GM12865 (cell line): Measurements from ENCODE around the gene RBPMS2.

Experiments used
- DNase-seq: peaks from one replicate; pipeline ENCODE4 v3.0.0; 2010; ENCODE audit warnings: low read depth
- H3K4me3 ChIP-seq: 2 replicates; pipeline ENCODE4 v1.5.1; 2011; ENCODE audit warnings: mild to moderate bottlenecking, low read depth, low read length, control low read depth
- TF ChIP-seq, protein P1 (sequence below): IDR thresholded peaks from 2 replicates; pipeline ENCODE4 v1.5.1; 2011; ENCODE audit warnings: low read length, control low read depth, low read depth, inconsistent platforms; ENCODE audit not compliant: insufficient read depth; ENCODE audit errors: missing control alignments

RBPMS2 gene

DNA sequence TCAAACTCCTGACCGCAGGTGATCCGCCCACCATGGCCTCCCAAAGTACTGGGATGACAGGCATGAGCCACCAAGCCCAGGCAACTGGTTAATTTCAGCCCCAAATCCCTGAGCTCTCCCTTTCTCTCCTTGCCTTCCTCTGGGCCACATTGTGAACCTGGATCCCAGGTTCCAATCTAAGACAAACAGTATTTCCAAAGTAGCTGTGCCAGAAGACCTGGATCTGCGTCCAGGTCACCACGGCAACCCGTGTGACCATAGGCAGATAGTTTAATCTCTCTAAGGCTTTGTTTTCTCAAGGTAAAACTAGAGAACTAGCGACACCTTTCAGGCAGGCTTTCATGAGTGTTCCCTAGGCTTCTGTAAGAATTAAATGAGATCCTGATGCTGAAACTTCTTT is 5.9 kb upstream of the RBPMS2 start:
- H3K4me3 ChIP-seq: no peak overlapping the region
- DNase-seq: no peak
- TF ChIP-seq, protein P1, sequence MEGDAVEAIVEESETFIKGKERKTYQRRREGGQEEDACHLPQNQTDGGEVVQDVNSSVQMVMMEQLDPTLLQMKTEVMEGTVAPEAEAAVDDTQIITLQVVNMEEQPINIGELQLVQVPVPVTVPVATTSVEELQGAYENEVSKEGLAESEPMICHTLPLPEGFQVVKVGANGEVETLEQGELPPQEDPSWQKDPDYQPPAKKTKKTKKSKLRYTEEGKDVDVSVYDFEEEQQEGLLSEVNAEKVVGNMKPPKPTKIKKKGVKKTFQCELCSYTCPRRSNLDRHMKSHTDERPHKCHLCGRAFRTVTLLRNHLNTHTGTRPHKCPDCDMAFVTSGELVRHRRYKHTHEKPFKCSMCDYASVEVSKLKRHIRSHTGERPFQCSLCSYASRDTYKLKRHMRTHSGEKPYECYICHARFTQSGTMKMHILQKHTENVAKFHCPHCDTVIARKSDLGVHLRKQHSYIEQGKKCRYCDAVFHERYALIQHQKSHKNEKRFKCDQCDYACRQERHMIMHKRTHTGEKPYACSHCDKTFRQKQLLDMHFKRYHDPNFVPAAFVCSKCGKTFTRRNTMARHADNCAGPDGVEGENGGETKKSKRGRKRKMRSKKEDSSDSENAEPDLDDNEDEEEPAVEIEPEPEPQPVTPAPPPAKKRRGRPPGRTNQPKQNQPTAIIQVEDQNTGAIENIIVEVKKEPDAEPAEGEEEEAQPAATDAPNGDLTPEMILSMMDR: no peak

DNA sequence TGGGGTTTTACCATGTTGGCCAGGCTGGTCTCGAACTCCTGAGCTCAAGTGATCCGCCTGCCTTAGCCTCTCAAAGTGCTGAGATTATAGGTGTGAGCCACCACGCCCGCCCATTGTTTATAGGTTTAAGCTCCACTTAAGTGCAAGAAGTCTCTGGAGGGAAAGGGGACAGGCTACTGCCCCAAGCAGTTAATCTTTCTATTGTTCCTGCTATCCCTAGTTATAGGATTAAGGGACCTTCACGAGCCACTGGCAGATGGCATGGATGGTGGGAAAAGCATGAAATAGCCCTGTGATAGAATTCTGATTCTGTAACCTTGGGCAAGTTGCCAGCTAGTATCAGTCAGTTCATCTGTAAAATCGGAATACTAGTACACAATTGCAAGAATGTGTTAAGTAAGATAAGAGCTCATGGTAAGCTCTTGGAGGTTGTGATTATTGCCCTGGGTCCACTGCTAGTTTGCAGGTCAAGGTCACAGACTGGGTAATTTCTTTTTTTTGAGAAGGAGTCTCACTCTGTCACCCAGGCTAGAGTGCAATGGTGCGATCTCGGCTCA is 5.3 kb upstream of the RBPMS2 start:
- H3K4me3 ChIP-seq: no peak overlapping the region
- DNase-seq: no peak
- TF ChIP-seq, protein P1: no peak

DNA sequence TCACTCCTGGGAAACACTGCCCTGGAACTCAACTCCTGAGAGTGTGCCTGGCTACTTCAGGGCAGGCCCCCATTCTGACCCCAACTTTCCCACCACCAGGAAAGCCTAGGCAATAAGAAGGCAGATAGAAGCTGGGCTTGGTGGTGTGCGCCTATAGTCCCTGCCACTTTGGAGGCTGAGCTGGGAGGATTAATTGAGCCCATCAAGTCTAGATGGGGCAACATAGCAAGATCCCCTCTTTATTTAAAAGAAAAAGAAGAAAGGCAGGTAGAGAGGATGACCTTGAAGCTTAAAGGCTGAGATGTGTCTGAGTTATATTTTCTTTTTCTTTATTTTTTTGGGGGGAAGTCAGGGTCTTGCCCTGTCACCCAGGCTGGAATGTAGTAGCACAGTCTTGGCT is 4.2 kb upstream of the RBPMS2 start:
- TF ChIP-seq, protein P1: no peak
- no peak for DNase-seq
- no peak overlapping the region for H3K4me3 ChIP-seq

DNA sequence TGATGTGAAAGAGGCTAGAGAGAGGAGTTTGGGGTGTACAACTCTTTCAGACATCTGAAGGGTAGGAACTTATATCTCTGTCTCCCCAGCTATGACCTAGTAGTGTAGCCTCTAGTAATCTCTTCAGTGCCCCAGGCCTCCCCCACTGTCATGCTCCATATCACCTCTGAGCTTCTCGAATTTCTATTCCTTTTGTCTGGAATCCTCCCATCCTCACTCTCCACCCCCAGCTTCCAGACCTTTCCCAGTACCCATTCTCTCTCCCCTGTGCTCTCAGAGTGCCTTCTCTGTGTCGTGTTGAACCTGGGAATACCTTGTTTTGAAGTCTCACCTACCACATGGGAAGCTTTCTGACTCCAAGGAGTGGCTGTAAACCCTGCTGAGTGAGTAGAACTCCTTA is 3.6 kb upstream of the RBPMS2 start:
- DNase-seq: no peak
- no peak overlapping the region for H3K4me3 ChIP-seq
- TF ChIP-seq, protein P1: no peak

DNA sequence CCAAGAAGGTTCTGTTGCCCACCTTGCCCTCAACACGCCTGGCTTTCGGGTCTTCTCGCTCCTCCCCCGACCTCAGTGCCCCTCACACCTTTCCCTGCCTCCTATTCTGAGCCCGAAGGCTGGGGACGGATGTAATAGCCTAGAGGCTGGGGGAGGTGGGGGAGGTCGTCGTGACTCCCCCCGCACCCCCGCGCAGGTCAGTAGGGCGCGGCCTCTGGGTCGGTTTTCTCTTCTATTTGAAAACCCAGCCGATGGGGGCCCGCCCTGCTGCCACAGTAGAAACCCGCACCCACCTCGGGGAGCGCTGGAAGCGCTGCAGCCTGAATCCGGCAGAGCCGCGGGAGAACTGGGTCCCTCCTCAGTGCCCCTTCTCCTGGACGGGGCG is 1.0 kb upstream of the RBPMS2 start:
- no peak for DNase-seq
- H3K4me3 ChIP-seq: no peak overlapping the region
- TF ChIP-seq, protein P1: no peak

DNA sequence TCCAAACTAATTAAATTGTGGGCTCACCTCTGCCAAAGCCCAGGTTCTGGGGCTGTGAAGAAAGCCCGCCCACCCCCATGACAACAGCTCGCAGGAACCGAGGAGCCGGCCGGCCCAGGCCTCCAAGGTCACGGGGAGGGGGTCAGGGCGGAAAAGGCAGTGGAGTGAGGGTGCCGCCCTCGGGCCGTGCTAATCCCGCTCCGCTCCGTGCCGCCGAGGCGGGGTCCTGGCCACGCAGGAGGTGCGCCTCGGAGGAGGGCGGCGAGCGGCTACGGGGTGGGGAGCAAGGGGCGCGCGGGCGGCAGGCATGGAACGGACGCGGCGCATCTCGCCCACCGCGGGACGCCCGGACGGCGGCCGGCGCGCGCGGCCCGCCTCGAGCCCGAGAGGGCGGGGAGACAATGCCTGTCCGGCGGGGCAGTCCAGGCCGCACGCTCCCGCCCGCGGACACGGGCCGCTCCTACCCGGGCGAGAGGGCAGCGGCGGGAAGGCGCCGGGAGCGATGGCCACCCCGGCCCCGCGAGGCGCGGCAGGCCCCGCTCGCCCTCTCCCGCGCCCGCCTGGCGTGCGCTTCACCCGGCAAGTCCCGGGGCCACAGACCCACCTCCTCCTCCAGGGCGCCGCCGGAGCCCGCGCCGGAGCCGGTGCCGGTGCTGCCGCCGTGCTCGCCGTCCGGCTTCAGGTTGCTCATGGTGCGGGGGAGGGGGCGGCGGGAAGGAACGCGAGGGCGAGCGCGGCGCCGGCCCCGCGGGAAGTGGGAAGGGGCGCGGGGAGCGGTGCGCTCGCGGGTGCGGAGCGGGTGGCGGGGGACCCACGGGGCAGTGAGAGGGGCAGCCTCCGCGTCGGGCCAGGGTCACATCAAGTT is 528 bp downstream of the RBPMS2 start:
- TF ChIP-seq, protein P1: no peak
- DNase-seq: no peak
- H3K4me3 ChIP-seq: no peak overlapping the region; the same call in 1 of the 2 replicates

DNA sequence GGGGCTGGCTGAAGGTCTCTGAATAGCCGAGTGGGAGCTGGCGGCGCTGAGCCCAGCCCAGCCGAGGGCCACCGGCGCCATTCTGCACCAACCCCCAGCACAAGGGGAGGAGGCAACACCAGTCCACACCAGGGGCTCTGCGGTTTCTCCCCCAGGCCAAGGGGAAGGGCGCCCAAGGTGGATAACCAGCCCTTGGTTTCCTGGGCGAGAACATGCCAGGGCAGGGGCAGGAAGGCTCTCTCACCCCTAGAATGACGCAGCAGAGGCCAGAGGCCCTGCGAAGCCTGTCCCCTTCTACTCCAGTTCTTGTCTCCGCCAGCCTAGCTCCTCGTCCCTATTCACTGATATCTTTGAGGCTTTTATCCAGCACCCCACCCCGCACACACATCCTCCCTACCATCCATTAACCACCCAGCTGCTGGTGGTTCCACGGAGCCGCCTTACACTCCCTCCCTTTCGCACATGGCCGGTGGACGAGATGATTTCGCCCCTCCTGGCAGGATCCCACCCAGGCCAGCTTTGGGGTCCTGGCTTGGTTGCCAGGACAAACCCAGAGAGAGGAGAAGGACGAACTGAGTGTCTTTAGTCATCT is 1.3 kb downstream of the RBPMS2 start:
- DNase-seq: no peak
- TF ChIP-seq, protein P1: no peak
- no peak overlapping the region for H3K4me3 ChIP-seq
